SK-N-SH (cell line): ENCODE measurements around the gene RPS6KA2. TPM values are rescaled to one million over a fixed set of nuclear protein-coding genes. Genes with fewer than 3 reads are reported as not detected.

ENCODE experiments used
- CTCF ChIA-PET: fragments of 300-600, 350-600 bp; formaldehyde crosslinking; extraction: SDS; loops from one replicate; lab custom pipeline; 2021; lab: Yijun Ruan, JAX
- POLR2A ChIA-PET: fragments of 350-600 bp; sonication (Branson Sonifier 250); formaldehyde crosslinking; extraction: SDS; loops from one replicate; lab custom pipeline; 2020; ENCODE audit warnings: antibody characterized with exemption, inconsistent platforms; lab: Yijun Ruan, JAX
- DNase-seq: peaks from one replicate; pipeline ENCODE4 v3.0.0; 2012
- H2AFZ ChIP-seq: fragments of 200-600 bp; sonication (generic); 2 replicates; pipeline ENCODE4 v1.8.1; 2016; ENCODE audit warnings: antibody characterized with exemption, mild to moderate bottlenecking, low read depth
- H3F3A ChIP-seq: fragments of 200-600 bp; sonication (generic); replicated peaks from 2 replicates; pipeline ENCODE3; 2016; ENCODE audit warnings: antibody characterized with exemption, mild to moderate bottlenecking; ENCODE audit not compliant: insufficient read depth
- H3K27ac ChIP-seq, 2 experiments: fragments of 200-500 bp in 1 of 2; fragments of 200-600 bp in 1 of 2; sonication (Bioruptor generic) in 1 of 2; sonication (generic), shearing (Covaris generic) in 1 of 2; 2 replicates each; pipeline versions ENCODE4 v1.5.1 to v1.6.1; 2014 to 2016; ENCODE audit warnings: low read depth in 2 of 2, inconsistent platforms in 1 of 2, low read length in 1 of 2, mild to moderate bottlenecking in 1 of 2, mixed read lengths in 1 of 2
- H3K27me3 ChIP-seq: fragments of 200-600 bp; sonication (generic), shearing (Covaris generic); 2 replicates; pipeline ENCODE4 v1.6.1; 2016; ENCODE audit warnings: mixed run types; ENCODE audit not compliant: insufficient read depth
- H3K36me3 ChIP-seq, 2 experiments: fragments of 200-500 bp in 1 of 2; fragments of 200-600 bp in 1 of 2; sonication (Bioruptor generic) in 1 of 2; sonication (generic) in 1 of 2; replicated peaks in 1 of 2; 2 replicates each; pipeline versions ENCODE3 to v1.5.1; 2014 to 2016; ENCODE audit warnings: low read length in 1 of 2, mild to moderate bottlenecking in 1 of 2; ENCODE audit not compliant: insufficient read depth in 2 of 2, control insufficient read depth in 1 of 2
- H3K4me1 ChIP-seq, 2 experiments: fragments of 200-500 bp in 1 of 2; fragments of 200-600 bp in 1 of 2; sonication (Bioruptor generic) in 1 of 2; sonication (generic), shearing (Covaris generic) in 1 of 2; 2 replicates each; pipeline versions ENCODE4 v1.5.1 to v1.6.1; 2014 to 2016; ENCODE audit warnings: low read depth in 1 of 2, low read length in 1 of 2, mixed run types in 1 of 2; ENCODE audit not compliant: insufficient read depth in 2 of 2, control insufficient read depth in 1 of 2
- H3K4me2 ChIP-seq: fragments of 200-600 bp; sonication (generic), shearing (Covaris generic); 2 replicates; pipeline ENCODE4 v1.6.1; 2017; ENCODE audit warnings: mixed run types
- H3K4me3 ChIP-seq, 2 experiments: fragments of 200-500 bp in 1 of 2; fragments of 200-600 bp in 1 of 2; sonication (Bioruptor generic) in 1 of 2; sonication (generic), shearing (Covaris generic) in 1 of 2; 2 replicates each; pipeline versions ENCODE4 v1.5.1 to v1.8.1; 2014 to 2016; ENCODE audit warnings: low read depth in 2 of 2, inconsistent platforms in 1 of 2, low read length in 1 of 2, mild to moderate bottlenecking in 1 of 2, mixed read lengths in 1 of 2, moderate library complexity in 1 of 2
- H3K79me2 ChIP-seq: fragments of 200-600 bp; sonication (generic); 2 replicates; pipeline ENCODE4 v1.8.1; 2017; ENCODE audit warnings: mild to moderate bottlenecking; ENCODE audit not compliant: insufficient read depth
- H3K9ac ChIP-seq: fragments of 200-600 bp; sonication (generic); 2 replicates; pipeline ENCODE4 v1.6.1; 2017; ENCODE audit warnings: mixed run types
- H3K9me2 ChIP-seq: fragments of 200-600 bp; sonication (generic); 2 replicates; pipeline ENCODE4 v1.6.1; 2017; ENCODE audit warnings: mixed run types
- H3K9me3 ChIP-seq: fragments of 200-600 bp; sonication (generic); 2 replicates; pipeline ENCODE4 v1.6.1; 2017; ENCODE audit warnings: mixed run types, mild to moderate bottlenecking, moderate library complexity
- H4K20me1 ChIP-seq: fragments of 200-600 bp; sonication (generic); 2 replicates; pipeline ENCODE4 v1.6.1; 2017; ENCODE audit warnings: mild to moderate bottlenecking, mixed run types; ENCODE audit not compliant: insufficient read depth
- CHD2 ChIP-seq: fragments of 150-350 bp; IDR thresholded peaks from 2 replicates; pipeline ENCODE4 v1.6.1; 2018; ENCODE audit warnings: low read length; ENCODE audit not compliant: partially characterized antibody
- CTCF ChIP-seq: fragments of 200-600 bp; sonication (generic); IDR thresholded peaks from 2 replicates; pipeline ENCODE4 v1.6.1; 2017; ENCODE audit warnings: antibody characterized with exemption, mild to moderate bottlenecking, moderate library complexity
- ELF1 ChIP-seq: IDR thresholded peaks from 2 replicates; pipeline ENCODE4 v1.4.0; 2012
- FOSL2 ChIP-seq: IDR thresholded peaks from 2 replicates; pipeline ENCODE4 v1.4.0; 2012; ENCODE audit warnings: low read depth, mild to moderate bottlenecking, moderate library complexity, borderline replicate concordance
- FOXJ3 ChIP-seq: sonication (generic); formaldehyde crosslinking; IDR thresholded peaks from 2 replicates; pipeline ENCODE4 v1.5.1; 2020; ENCODE audit warnings: mild to moderate bottlenecking, missing genetic modification reagents
- FOXM1 ChIP-seq: IDR thresholded peaks from 2 replicates; pipeline ENCODE4 v1.4.0; 2012; ENCODE audit warnings: low read depth, mild to moderate bottlenecking
- GABPA ChIP-seq: IDR thresholded peaks from 2 replicates; pipeline ENCODE4 v1.4.0; 2012; ENCODE audit warnings: low read depth, mild to moderate bottlenecking
- MAX ChIP-seq: IDR thresholded peaks from 2 replicates; pipeline ENCODE4 v1.4.0; 2012; ENCODE audit warnings: low read depth
- MEF2A ChIP-seq: IDR thresholded peaks from 2 replicates; pipeline ENCODE4 v1.4.0; 2012; ENCODE audit warnings: low read depth, borderline replicate concordance
- MXI1 ChIP-seq: IDR thresholded peaks from 2 replicates; pipeline ENCODE4 v1.6.1; 2012; ENCODE audit warnings: mild to moderate bottlenecking, low read depth, low read length, improper control_type of control experiment
- NRF1 ChIP-seq: IDR thresholded peaks from 2 replicates; pipeline ENCODE4 v1.6.1; 2012; ENCODE audit warnings: low read depth, mild to moderate bottlenecking, low read length
- PBX3 ChIP-seq: IDR thresholded peaks from 2 replicates; pipeline ENCODE4; 2012
- POLR2AphosphoS5 ChIP-seq: IDR thresholded peaks from 2 replicates; pipeline ENCODE4 v1.6.1; 2012; ENCODE audit warnings: low read depth, low read length
- RAD21 ChIP-seq: IDR thresholded peaks from 2 replicates; pipeline ENCODE4 v1.6.1; 2012; ENCODE audit warnings: mild to moderate bottlenecking, low read length
- RFX5 ChIP-seq: IDR thresholded peaks from 2 replicates; pipeline ENCODE4 v1.6.1; 2012; ENCODE audit warnings: mild to moderate bottlenecking, improper control_type of control experiment, low read length
- RXRA ChIP-seq: IDR thresholded peaks from 2 replicates; pipeline ENCODE4 v1.4.0; 2012; ENCODE audit warnings: low read depth, mild to moderate bottlenecking, borderline replicate concordance
- SMC3 ChIP-seq: IDR thresholded peaks from 2 replicates; pipeline ENCODE4 v1.6.1; 2012; ENCODE audit warnings: low read depth, low read length, improper control_type of control experiment
- TCF12 ChIP-seq: IDR thresholded peaks from 2 replicates; pipeline ENCODE4 v1.4.0; 2012
- TEAD4 ChIP-seq: IDR thresholded peaks from 2 replicates; pipeline ENCODE4 v1.4.0; 2012; ENCODE audit warnings: mild to moderate bottlenecking, borderline replicate concordance; ENCODE audit not compliant: insufficient read depth
- USF1 ChIP-seq: IDR thresholded peaks from 2 replicates; pipeline ENCODE4 v1.4.0; 2012; ENCODE audit warnings: low read depth, borderline replicate concordance
- YY1 ChIP-seq: IDR thresholded peaks from 2 replicates; pipeline ENCODE4 v1.4.0; 2012; ENCODE audit warnings: low read depth, mild to moderate bottlenecking
- ZBTB33 ChIP-seq: IDR thresholded peaks from 2 replicates; pipeline ENCODE4 v1.4.0; 2012; ENCODE audit warnings: low read depth, borderline replicate concordance
- WGBS: methylation state at CpG from one replicate; pipeline ENCODE4 v1.1.6; 2017; ENCODE audit warnings: low lambda C conversion rate; 5-methylcytosine and 5-hydroxymethylcytosine counted together
- polyA plus RNA-seq, 3 experiments: library from polyadenylated mRNA; depleted of rRNA; stranded (reverse); fragments of >200 nt; gene quantifications; 2 replicates each; pipeline ENCODE4 v1.2.3, GENCODE V29; 2012

Gene RPS6KA2
- polyA plus RNA-seq, 1 of the 3 experiments (the other 2 are of a cell fraction): 59.5 TPM

GRCh38 chr6:166541876-166542579 lies 85.0 kb downstream of the RPS6KA2 start:
- Histone ChIP-seq H4K20me1 (no peaks in the 10 kb centered on the region), H2AFZ (no peak overlapping the region), H3K4me2 (no peak overlapping the region), H3K36me3 (peaks cover 18 to 52% of the 10 kb centered on the region in 2 experiments), H3F3A (no peaks in the 10 kb centered on the region), H3K27ac (peak overlapping the region in 1 of 2 experiments; percentile 16; a peak in 1 of 4 replicates), H3K27me3 (no peaks in the 10 kb centered on the region), H3K4me3 (no peak overlapping the region), H3K79me2 (0 out of 2 replicates have a peak, but pooled peaks cover 6% of the 10 kb centered on the region), H3K4me1 (peaks cover 0 to 22% of the 10 kb centered on the region in 2 experiments; a peak in 2 of 4 replicates), H3K9me3 (no peaks in the 10 kb centered on the region), H3K9me2 (no peaks in the 10 kb centered on the region), H3K9ac (no peak overlapping the region)
- WGBS: 92% methylated on average over 12 of the region's 12 CpGs
- ChIA-PET CTCF (no interaction called here), POLR2A (no interaction called here)
- TF ChIP-seq TCF12: no peak
- no peak for TF ChIP-seq MXI1
- no peak for TF ChIP-seq NRF1
- TF ChIP-seq ZBTB33: no peak
- TF ChIP-seq ELF1: no peak
- no peak for TF ChIP-seq GABPA
- no peak for TF ChIP-seq USF1
- TF ChIP-seq MAX: no peak
- TF ChIP-seq POLR2AphosphoS5: no peak
- TF ChIP-seq RAD21: no peak
- peak; percentile 34 for DNase-seq

- TF ChIP-seq RAD21: no peak
- TF ChIP-seq FOXM1: no peak
- TF ChIP-seq RFX5: no peak
- TF ChIP-seq TCF12: no peak
- no peak for TF ChIP-seq CHD2
- no peak for TF ChIP-seq FOSL2
- no peak for TF ChIP-seq FOXJ3 (CRISPR knock-in tag)
- TF ChIP-seq PBX3: no peak
- no peak for TF ChIP-seq RXRA
- no peak for TF ChIP-seq YY1
- TF ChIP-seq CTCF: no peak
- no peak for TF ChIP-seq TEAD4
- no peak for TF ChIP-seq MEF2A
- no peak for TF ChIP-seq SMC3
- TF ChIP-seq, all 33 proteins: peak for 0
- Histone ChIP-seq H3K9me3 (no peaks in the 10 kb centered on the region), H3K4me3 (no peak overlapping the region), H3K27me3 (no peaks in the 10 kb centered on the region), H2AFZ (no peak overlapping the region), H3K79me2 (0 out of 2 replicates have a peak, but pooled peaks cover 5% of the 10 kb centered on the region), H3K9me2 (no peaks in the 10 kb centered on the region), H3F3A (no peaks in the 10 kb centered on the region), H3K36me3 (peaks cover 14 to 54% of the 10 kb centered on the region in 2 experiments), H4K20me1 (no peaks in the 10 kb centered on the region), H3K4me1 (peaks cover 0 to 22% of the 10 kb centered on the region in 2 experiments; a peak in 2 of 4 replicates), H3K9ac (no peak overlapping the region), H3K4me2 (no peak overlapping the region), H3K27ac (no peak overlapping the region)
- WGBS: 97% methylated on average over 10 of the region's 12 CpGs
- CTCF ChIA-PET: no interaction called here
- DNase-seq: no peak
- POLR2A ChIA-PET: no interaction called here
Measured at GRCh38 chr6:166541366-166541765, 85.7 kb downstream of the RPS6KA2 start.
